ENCODE data around the gene ARID1A.

Gene ARID1A

DNA sequence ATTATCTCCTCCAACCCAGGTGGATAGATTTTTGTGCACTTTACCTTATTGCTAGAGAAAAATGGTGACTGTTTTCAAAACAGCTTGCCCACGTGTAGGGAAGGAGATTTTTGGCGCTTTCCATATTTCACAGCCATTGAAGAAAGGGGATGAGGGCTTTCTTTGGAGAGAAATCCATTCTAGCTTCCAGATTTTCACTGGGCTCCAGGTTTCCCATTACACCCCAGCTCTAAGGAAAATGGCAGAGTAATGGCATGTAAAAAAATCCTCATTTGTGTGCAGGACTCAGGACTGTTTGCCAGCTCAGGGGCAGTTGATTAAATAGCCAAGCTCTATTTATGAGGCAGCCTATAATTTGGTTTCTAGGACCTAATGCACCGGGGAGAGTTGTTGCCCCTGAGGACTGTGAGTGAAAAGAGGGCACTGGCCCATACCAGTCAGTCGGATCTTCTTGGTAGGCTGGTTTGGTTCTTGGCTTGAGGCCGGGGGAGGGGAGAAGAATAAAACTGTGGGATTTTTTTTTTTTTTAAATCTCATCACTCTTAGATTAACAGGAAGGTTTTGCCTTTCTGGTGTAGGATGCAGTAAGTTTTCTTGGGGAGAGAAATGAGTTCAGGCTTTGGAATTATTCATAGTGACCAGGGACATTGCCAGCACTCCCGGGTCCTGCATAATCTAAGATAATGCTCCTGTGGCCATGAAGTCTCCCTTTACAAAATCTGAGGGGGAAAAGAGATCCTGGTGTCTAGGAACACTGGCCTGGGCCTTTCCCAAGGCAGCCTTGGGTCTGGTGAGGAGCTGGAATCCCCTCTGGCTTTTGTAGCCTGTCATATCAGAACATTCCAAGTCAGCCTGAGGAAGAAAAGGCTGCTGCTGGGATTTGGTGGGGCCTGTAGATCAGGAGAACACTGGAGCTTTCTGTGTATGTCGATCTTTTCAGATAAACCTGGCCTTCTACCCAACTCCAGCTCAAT is 1.9 kb upstream of the ARID1A start:
- TF ChIP-seq, protein P1, sequence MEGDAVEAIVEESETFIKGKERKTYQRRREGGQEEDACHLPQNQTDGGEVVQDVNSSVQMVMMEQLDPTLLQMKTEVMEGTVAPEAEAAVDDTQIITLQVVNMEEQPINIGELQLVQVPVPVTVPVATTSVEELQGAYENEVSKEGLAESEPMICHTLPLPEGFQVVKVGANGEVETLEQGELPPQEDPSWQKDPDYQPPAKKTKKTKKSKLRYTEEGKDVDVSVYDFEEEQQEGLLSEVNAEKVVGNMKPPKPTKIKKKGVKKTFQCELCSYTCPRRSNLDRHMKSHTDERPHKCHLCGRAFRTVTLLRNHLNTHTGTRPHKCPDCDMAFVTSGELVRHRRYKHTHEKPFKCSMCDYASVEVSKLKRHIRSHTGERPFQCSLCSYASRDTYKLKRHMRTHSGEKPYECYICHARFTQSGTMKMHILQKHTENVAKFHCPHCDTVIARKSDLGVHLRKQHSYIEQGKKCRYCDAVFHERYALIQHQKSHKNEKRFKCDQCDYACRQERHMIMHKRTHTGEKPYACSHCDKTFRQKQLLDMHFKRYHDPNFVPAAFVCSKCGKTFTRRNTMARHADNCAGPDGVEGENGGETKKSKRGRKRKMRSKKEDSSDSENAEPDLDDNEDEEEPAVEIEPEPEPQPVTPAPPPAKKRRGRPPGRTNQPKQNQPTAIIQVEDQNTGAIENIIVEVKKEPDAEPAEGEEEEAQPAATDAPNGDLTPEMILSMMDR (IDR thresholded peaks at IDR 0.05; ENCODE audit: low read depth, low read length, missing control alignments), result no peak
- H3K4me3 ChIP-seq (ENCODE audit: low read depth, low read length), result peak overlapping the region; percentile 55
- no peak for DNase-seq (ENCODE audit: low read depth)
- in situ Hi-C loops (cut with HindIII; ENCODE audit: low sequenced_read_pairs), result no loop called here

DNA sequence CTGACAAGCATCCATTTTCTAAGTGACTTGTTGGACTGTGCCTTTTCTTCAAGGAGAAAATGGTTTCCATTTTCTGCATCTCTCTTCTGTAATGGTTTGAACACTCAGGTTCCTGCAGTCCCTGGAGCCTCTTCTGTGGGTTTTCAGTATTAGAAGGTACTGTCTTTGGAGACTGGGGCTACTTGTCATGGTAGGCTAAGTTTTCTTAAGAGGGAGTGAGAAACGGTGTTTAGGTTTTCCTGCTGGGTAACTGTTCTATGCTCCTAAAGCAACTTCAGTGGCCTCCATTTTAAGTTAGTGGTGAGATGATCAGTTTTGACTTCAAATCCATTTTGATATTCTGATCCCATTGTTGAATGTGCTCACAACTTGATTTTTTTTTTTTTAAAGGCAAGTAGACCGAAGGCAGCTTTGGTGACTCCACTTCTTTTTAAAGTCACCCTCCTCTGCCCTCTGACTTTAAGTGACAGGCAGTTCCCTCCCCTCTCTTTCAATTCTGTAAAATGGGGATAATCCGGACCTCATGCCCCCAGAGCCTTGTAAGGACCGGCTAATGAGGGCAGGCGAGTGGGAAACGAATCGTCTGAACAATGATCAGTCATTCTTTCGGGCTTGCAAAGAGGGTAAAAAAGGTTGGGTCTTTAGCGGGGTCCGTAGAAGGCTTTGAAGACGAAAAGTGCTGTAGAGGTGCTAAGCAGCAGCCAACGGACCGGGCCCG is 1.0 kb upstream of the ARID1A start:
- H3K4me3 ChIP-seq (ENCODE audit: low read depth, low read length), result peak overlapping the region; percentile 72
- in situ Hi-C loops (cut with HindIII; ENCODE audit: low sequenced_read_pairs), result no loop called here
- DNase-seq (ENCODE audit: low read depth), result no peak
- TF ChIP-seq, protein P1 (IDR thresholded peaks at IDR 0.05; ENCODE audit: low read depth, low read length, missing control alignments), result no peak

DNA sequence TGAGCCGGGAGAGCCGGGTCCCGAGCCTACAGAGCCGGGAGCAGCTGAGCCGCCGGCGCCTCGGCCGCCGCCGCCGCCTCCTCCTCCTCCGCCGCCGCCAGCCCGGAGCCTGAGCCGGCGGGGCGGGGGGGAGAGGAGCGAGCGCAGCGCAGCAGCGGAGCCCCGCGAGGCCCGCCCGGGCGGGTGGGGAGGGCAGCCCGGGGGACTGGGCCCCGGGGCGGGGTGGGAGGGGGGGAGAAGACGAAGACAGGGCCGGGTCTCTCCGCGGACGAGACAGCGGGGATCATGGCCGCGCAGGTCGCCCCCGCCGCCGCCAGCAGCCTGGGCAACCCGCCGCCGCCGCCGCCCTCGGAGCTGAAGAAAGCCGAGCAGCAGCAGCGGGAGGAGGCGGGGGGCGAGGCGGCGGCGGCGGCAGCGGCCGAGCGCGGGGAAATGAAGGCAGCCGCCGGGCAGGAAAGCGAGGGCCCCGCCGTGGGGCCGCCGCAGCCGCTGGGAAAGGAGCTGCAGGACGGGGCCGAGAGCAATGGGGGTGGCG is 371 bp downstream of the ARID1A start:
- TF ChIP-seq, protein P1 (IDR thresholded peaks at IDR 0.05; ENCODE audit: low read depth, low read length, missing control alignments), result no peak
- H3K4me3 ChIP-seq (ENCODE audit: low read depth, low read length), result peak overlapping the region; percentile 72
- in situ Hi-C loops (cut with HindIII; ENCODE audit: low sequenced_read_pairs), result no loop called here
- no peak for DNase-seq (ENCODE audit: low read depth)

DNA sequence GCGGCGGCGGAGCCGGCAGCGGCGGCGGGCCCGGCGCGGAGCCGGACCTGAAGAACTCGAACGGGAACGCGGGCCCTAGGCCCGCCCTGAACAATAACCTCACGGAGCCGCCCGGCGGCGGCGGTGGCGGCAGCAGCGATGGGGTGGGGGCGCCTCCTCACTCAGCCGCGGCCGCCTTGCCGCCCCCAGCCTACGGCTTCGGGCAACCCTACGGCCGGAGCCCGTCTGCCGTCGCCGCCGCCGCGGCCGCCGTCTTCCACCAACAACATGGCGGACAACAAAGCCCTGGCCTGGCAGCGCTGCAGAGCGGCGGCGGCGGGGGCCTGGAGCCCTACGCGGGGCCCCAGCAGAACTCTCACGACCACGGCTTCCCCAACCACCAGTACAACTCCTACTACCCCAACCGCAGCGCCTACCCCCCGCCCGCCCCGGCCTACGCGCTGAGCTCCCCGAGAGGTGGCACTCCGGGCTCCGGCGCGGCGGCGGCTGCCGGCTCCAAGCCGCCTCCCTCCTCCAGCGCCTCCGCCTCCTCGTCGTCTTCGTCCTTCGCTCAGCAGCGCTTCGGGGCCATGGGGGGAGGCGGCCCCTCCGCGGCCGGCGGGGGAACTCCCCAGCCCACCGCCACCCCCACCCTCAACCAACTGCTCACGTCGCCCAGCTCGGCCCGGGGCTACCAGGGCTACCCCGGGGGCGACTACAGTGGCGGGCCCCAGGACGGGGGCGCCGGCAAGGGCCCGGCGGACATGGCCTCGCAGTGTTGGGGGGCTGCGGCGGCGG is 1.0 kb downstream of the ARID1A start:
- DNase-seq (ENCODE audit: low read depth), result no peak
- TF ChIP-seq, protein P1 (IDR thresholded peaks at IDR 0.05; ENCODE audit: low read depth, low read length, missing control alignments), result no peak
- in situ Hi-C loops (cut with HindIII; ENCODE audit: low sequenced_read_pairs), result no loop called here
- peak overlapping the region; percentile 72 for H3K4me3 ChIP-seq (ENCODE audit: low read depth, low read length)

DNA sequence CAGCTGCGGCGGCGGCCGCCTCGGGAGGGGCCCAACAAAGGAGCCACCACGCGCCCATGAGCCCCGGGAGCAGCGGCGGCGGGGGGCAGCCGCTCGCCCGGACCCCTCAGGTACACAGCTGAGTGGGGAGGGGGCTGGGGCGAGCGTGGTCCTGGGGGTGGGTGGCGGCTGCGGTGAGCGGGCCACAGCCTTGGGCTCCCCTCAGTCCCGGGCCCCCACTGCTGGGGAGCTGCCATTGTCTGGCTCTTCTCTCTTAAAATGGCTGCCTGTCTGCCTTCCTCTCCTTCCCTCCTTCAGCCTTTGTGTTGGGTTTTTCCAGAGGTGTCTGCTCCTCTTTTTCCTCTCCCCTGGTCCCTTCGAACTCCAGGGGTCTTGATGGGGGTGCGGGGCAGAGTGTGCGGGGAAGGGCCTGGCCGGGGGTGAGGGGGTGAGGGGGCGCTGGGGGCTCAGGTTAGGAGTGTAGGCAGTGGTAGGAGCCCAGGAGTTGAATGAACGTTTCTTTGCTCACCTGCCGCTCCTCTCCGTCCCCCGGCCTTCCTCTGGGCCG is 1.7 kb downstream of the ARID1A start:
- in situ Hi-C loops (cut with HindIII; ENCODE audit: low sequenced_read_pairs), result no loop called here
- TF ChIP-seq, protein P1 (IDR thresholded peaks at IDR 0.05; ENCODE audit: low read depth, low read length, missing control alignments), result no peak
- DNase-seq (ENCODE audit: low read depth), result no peak
- peak overlapping the region; percentile 72 for H3K4me3 ChIP-seq (ENCODE audit: low read depth, low read length)
